Hematopoietic multipotent progenitor cell treated with erythropoietin and hydrocortisone succinate and interleukin-3 and kit ligand, for 15 days (in vitro differentiated cells): Measurements from ENCODE around the gene R3HCC1L.

Experiments used
- DNase-seq: peaks from one replicate; pipeline ENCODE4 v3.0.0-alpha.2; 2015; ENCODE audit warnings: low spot score

R3HCC1L gene

GRCh38 chr10:98231417-98231816 lies 97.0 kb downstream of the R3HCC1L start:
- DNase-seq = no peak

GRCh38 chr10:98235846-98236245 lies 101.4 kb downstream of the R3HCC1L start:
- peak; percentile 56 for DNase-seq

DNA sequence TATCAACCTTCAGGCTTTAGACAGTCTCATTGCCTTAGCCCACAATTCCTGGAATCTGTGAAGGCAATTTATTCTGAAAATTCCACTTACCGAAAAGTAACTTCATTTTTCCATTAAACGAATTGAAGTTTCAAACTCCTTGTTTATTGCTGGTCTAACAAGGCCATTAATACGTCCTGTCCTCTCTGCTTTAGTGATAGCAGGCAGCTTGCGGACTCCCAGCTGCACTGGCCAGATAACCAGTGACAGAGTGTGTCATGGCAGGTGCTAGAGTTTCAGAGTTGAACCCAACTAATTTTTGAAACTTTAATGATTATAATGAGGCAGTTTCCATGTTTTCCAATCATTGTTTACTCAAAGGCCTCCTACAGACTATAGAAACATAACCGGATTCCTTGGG lies 102.4 kb downstream of the R3HCC1L start:
- peak; percentile 93 for DNase-seq

DNA sequence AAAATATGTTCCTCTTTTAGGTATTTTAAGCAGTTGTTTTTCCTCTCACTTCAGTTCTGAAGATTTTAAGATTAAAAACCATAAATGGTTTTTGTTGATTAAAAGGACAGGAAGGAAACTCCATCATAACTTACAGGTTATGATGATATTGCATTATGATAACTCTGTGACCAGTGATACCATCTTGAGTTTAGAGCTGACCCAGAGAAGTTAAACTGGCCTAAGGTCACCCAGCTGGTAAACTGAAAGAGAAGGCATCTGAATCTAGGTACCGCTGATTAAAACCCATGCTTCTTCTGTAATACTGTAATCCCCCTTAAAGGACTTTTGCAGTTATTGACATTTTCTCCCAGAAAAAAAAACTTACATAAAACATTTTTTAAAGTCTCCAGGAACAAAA lies 103.9 kb downstream of the R3HCC1L start:
- peak; percentile 15 for DNase-seq

GRCh38 chr10:98240524-98240923 lies 106.1 kb downstream of the R3HCC1L start:
- no peak for DNase-seq

DNA sequence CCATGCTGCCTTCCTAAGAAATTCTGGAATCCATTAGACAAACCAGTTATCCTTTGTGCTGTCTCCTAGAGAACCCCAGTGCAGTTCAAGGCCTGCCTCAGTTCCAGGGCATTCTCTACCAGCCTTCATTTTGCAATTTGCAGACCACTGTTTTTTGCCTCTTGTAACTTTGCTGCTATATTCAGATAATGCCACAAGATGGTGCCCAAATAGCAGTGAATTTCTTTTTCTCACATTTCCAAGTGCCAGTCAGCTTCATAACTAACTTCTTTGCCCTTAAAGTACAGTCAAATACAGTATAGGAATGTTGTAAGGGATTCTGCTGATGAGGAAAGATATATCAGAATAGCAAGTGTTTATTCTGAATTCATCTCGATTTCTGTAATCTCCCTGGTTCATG lies 108.4 kb downstream of the R3HCC1L start:
- DNase-seq = peak; percentile 64

- no peak for DNase-seq
Measured at GRCh38 chr10:98244141-98244540, 109.7 kb downstream of the R3HCC1L start.

- DNase-seq = no peak
Measured at GRCh38 chr10:98244586-98244985, 110.1 kb downstream of the R3HCC1L start.

DNA sequence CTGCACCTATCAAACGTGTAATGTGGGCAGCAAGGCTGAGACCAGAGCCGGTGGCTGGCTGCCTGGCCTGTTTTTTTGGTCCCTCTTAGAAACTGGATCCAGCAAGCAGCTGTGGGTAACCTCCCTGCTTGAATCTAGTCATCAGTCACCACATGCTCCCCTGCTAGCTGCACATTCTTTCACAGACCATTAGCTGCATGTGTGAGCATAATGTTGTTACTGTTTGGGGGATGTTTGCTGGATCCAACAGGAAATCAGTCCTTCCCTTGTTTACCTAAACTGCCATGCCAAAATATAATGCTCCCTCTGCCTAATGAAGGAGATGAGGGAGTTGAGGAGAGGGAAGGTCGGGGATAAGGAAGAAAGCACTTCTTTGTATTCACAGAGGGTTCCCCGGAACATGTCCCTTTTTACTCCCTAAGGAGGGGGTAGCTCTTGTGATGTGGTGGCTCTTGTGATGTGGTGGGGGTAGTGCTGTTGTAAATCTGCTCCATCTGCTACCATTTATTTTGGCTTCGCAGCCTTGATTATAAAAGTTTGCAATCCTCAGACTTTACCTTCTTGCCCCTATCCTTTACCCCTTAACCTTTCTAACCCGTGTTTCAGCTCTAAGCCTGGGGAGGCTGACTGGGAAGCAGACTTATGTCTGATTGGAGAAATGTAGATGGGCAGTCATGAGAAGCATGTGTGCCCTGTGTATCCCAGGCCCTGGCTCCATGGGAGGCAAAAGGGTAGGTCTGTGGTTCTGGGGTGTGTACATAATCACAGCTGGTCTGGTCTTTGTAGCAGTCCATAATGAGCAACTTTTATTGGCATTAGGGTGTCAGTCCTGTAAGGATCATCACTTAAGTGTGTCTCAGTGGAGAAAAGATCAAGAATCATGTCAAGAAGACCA lies 112.7 kb downstream of the R3HCC1L start:
- no peak for DNase-seq

- no peak for DNase-seq
Measured at GRCh38 chr10:98248018-98248417, 113.6 kb downstream of the R3HCC1L start.

GRCh38 chr10:98249134-98249533 lies 114.7 kb downstream of the R3HCC1L start:
- DNase-seq = no peak

DNA sequence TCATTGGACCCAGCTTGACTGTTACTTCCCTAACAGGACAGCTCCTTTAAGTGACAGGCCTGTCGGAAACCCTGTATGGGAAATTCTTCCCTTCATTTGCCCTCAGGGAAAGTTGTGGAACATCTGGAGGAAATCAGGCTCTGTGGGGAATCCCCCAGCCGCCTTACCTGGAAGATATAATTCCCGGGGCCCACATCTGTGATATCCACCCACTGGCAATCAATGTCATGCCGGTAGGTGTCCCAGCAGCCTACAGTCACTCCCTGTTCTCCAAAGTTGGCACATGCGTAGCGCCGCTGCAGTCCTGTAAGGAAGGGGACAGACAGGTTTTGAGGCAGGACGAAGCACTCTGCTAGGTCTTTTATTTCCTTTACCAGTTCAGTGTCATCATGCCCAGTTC lies 116.9 kb downstream of the R3HCC1L start:
- DNase-seq = no peak

GRCh38 chr10:98252464-98252863 lies 118.0 kb downstream of the R3HCC1L start:
- no peak for DNase-seq

GRCh38 chr10:98253499-98253898 lies 119.0 kb downstream of the R3HCC1L start:
- DNase-seq = no peak

GRCh38 chr10:98254234-98254974 lies 119.9 kb downstream of the R3HCC1L start:
- DNase-seq = no peak

DNA sequence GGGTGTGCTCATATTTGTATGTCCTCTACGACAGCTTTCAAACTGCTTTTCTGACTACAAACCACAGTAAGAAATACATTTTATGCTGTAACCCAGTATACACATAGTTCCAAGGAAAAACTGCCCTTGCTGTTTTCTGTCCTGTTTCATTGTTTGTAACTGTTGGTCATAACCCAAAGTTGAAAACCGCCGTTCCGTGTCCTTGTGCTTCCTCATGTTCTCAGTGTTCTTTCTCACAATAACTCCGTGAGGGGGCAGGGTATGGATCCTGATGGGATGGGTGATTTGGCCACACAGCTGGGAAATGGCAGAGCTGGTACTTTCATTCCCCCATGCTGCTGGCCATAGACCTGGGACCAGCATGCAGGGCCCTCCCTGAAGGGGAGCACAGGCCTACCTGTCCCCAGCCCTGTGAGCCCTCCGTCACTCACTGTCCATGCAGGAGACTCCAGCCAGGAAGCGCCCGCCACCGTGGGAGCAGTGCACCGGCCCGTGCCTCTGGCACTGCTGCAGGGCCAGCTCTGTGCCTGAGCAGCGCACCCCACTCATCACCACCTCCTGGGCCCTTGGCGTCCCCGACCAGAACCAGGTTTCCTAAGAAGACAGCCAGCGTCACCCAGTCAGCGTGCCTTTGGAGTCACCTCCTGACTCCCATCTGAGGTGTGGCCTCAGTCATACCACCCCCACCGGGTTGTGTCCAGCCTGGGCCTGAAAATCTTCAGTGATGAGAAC lies 120.9 kb downstream of the R3HCC1L start:
- DNase-seq = no peak

DNA sequence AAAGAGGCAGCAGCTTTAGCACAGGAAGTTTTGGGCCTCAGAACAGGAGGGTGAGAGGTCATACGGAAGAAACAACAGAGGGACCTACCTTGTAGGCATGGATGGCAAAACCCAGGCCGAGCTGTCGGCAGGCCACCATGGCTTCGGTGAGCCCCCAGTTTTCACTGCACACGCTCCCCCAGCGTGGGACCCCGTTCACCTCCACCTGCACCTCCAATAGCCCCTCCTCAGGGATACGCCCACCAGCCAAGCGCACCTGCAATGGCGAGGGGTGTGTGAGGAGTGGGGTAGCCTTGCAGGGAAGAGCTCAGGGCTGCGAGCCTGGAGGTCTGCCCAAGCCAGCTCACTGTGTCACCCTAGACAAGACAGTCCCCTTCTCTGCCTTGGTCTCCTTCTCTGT lies 122.2 kb downstream of the R3HCC1L start:
- DNase-seq = no peak

DNA sequence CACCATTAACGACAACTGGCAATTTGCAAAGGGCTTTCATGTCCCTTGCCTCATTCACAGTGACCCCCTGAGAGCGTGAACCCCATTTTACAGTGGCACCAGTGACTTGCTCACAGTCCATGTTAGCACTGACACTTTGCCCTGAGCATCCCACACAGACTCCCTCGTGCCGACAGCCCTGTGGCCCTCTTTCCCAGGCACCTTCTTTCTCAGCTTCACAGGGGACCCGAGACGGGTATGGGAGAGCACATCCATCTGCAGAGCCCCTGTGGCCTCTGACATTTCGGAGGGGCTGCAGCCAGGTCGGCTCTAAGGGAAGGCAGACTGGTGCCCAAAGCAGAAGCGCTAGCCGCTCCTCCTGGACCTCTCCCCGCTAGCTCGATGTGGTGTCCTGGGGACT lies 122.7 kb downstream of the R3HCC1L start:
- no peak for DNase-seq

GRCh38 chr10:98257961-98258360 lies 123.5 kb downstream of the R3HCC1L start:
- no peak for DNase-seq

- DNase-seq = no peak
Measured at GRCh38 chr10:98258683-98259454, 124.4 kb downstream of the R3HCC1L start.

- DNase-seq = no peak
Measured at GRCh38 chr10:98259606-98260315, 125.3 kb downstream of the R3HCC1L start.
